Natural killer cell (primary cell): ENCODE data around the gene CDH13. TPM values are rescaled to one million over a fixed set of nuclear protein-coding genes. Genes with fewer than 3 reads are reported as not detected.

Source experiments
- ATAC-seq, 3 donors: fragments of 150-1000 bp in 2 of 3; fragments of 200-7000 bp in 1 of 3; cut with Tn5 transposase; 1 replicate in 1 of 3; 2 replicates in 2 of 3; pipeline ENCODE4 v1.10.0; 2021; ENCODE audit warnings: mild to moderate bottlenecking in 2 of 3, moderate library complexity in 2 of 3
- DNase-seq, 2 donors: peaks; one replicate each; pipeline versions ENCODE4 v3.0.0 to v3.0.0-alpha.2; 2013 to 2021; ENCODE audit warnings: mixed read lengths in 1 of 2
- H3K27ac ChIP-seq: one replicate; pipeline ENCODE4 v1.5.1; 2013; ENCODE audit warnings: mild to moderate bottlenecking, low read length
- H3K27me3 ChIP-seq: one replicate; pipeline ENCODE4 v1.6.1; 2013; ENCODE audit warnings: low read length; ENCODE audit not compliant: control insufficient read depth, insufficient read depth
- H3K36me3 ChIP-seq: one replicate; pipeline ENCODE4 v1.6.1; 2013; ENCODE audit warnings: low read length; ENCODE audit not compliant: control insufficient read depth, insufficient read depth
- H3K4me1 ChIP-seq: one replicate; pipeline ENCODE4 v1.6.1; 2013; ENCODE audit warnings: low read length; ENCODE audit not compliant: control insufficient read depth, insufficient read depth
- H3K4me3 ChIP-seq: one replicate; pipeline ENCODE4 v1.5.1; 2013; ENCODE audit warnings: low read length
- H3K9me3 ChIP-seq: one replicate; pipeline ENCODE4 v1.6.1; 2013; ENCODE audit warnings: low read length; ENCODE audit not compliant: control insufficient read depth, insufficient read depth
- H3K27ac Mint-ChIP-seq, 2 donors: one replicate each; pipeline ENCODE4 v1.8.0; 2022; ENCODE audit warnings: mild to moderate bottlenecking in 2 of 2, mixed read lengths in 2 of 2, moderate library complexity in 1 of 2
- H3K27me3 Mint-ChIP-seq, 2 donors: one replicate each; pipeline ENCODE4 v1.8.0; 2022; ENCODE audit warnings: low read depth in 2 of 2, mixed read lengths in 2 of 2
- H3K36me3 Mint-ChIP-seq: one replicate; pipeline ENCODE4 v1.8.0; 2022; ENCODE audit warnings: mixed read lengths
- H3K4me1 Mint-ChIP-seq, 2 donors: one replicate each; pipeline ENCODE4 v1.8.0; 2022; ENCODE audit warnings: mixed read lengths in 2 of 2
- H3K4me3 Mint-ChIP-seq: one replicate; pipeline ENCODE4 v1.8.0; 2022; ENCODE audit warnings: mild to moderate bottlenecking, moderate library complexity, mixed read lengths
- H3K9me3 Mint-ChIP-seq, 2 donors: one replicate each; pipeline ENCODE4 v1.8.0; 2022; ENCODE audit warnings: mixed read lengths in 2 of 2
- CTCF ChIP-seq: fragments of 200-600 bp; IDR thresholded peaks from one replicate; pipeline ENCODE4 v1.8.0; 2022; ENCODE audit warnings: antibody characterized with exemption
- WGBS: methylation state at CpG from one replicate; pipeline ENCODE4 v1.1.7; 2013; ENCODE audit warnings: missing lambda C conversion rate; ENCODE audit not compliant: insufficient coverage; 5-methylcytosine and 5-hydroxymethylcytosine counted together
- intact Hi-C: fragments of 100-400 bp; cut with micrococcal nuclease; formaldehyde crosslinking; loops from one replicate; pipeline ENCODE4 v1.14.2; 2022
- total RNA-seq, 4 donors: library from RNA; stranded (reverse); fragments of 120-200 nt in 1 of 4; gene quantifications; one replicate each; pipeline versions ENCODE4 v1.2.3 to v1.2.4, GENCODE V29; 2013 to 2022

CDH13 gene
- total RNA-seq, 3 donors from 2014 or later (not counting 1 experiment from before 2014, with no cell fraction given) = not detected

DNA sequence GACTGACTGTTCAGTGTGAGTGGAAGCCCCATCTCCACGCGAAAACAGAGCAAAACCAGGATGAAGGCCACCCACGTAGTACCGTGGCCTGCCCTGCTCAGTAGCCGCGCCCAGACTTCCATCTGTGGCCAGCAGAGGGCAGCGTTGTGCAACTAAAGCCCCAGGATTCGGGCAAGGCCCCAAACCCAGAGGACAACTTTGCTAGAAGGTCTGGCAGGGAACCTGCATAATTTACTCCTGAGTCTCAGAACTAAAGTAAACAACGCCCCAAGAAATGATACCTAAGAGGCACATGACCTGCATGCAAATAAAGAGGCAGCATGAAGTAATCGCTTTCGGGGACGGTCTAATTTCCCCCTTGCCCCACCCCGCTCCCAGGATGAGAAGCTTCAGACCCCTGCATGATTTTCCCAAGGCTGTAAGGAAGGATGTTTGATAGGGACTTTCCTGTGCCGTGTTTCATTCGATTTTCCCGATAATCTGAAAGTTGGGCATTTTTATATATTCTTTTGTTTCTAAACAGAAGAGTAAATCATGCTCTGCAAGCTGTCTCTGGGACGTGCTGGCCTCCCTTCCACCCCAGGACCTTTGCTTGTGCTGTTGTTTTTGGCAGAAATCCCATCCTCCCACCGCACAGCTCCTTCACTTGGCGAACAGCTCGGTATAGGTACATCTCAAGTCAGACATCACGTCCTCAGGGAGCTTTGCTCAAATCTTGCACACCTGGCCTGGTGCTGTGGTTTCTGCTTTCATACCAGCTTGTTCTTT lies 1199.6 kb downstream of the CDH13 start:
- peak; percentile 89 for TF ChIP-seq CTCF
- H3K4me1 ChIP-seq = peaks cover 4% of the 10 kb centered on the region
- peaks cover 0 to 6% of the 10 kb centered on the region in 2 donors for H3K4me1 Mint-ChIP-seq
- H3K36me3 ChIP-seq = no peaks in the 10 kb centered on the region
- H3K9me3 ChIP-seq = no peaks in the 10 kb centered on the region
- no peak overlapping the region for H3K4me3 Mint-ChIP-seq
- intact Hi-C loops = no loop called here
- H3K27me3 ChIP-seq = no peaks in the 10 kb centered on the region
- peaks cover 0 to 9% of the 10 kb centered on the region in 2 donors for H3K27me3 Mint-ChIP-seq
- no peak overlapping the region for H3K27ac ChIP-seq
- DNase-seq (peak; percentile 71 to 84), ATAC-seq (peak; percentile 90 to 99 (median 97))
- H3K9me3 Mint-ChIP-seq = no peaks in the 10 kb centered on the region
- H3K27ac Mint-ChIP-seq = no peak overlapping the region
- H3K36me3 Mint-ChIP-seq = no peaks in the 10 kb centered on the region
- no peak overlapping the region for H3K4me3 ChIP-seq
- WGBS = 49% methylated on average over 21 of the region's 21 CpGs

- intact Hi-C loops = no loop called here
- Mint-ChIP-seq H3K4me3 (no peak overlapping the region), H3K4me1 (peaks cover 0 to 7% of the 10 kb centered on the region in 2 donors), H3K27ac (no peak overlapping the region), H3K36me3 (no peaks in the 10 kb centered on the region), H3K27me3 (peaks cover 0 to 8% of the 10 kb centered on the region in 2 donors), H3K9me3 (no peaks in the 10 kb centered on the region)
- 92% methylated on average over 33 of the region's 33 CpGs for WGBS
- no peak for TF ChIP-seq CTCF
- H3K27me3 ChIP-seq = no peaks in the 10 kb centered on the region
- H3K36me3 ChIP-seq = no peaks in the 10 kb centered on the region
- DNase-seq (no peak), ATAC-seq (no peak)
- H3K9me3 ChIP-seq = no peaks in the 10 kb centered on the region
- H3K4me3 ChIP-seq = no peak overlapping the region
- peaks cover 4% of the 10 kb centered on the region for H3K4me1 ChIP-seq
- no peak overlapping the region for H3K27ac ChIP-seq
Observed at GRCh38 chr16:83830091-83830768, 1203.5 kb downstream of the CDH13 start.

GRCh38 chr16:83830769-83831455 lies 1204.1 kb downstream of the CDH13 start:
- Histone ChIP-seq H3K36me3 (no peaks in the 10 kb centered on the region), H3K4me1 (peaks cover 2% of the 10 kb centered on the region), H3K27ac (no peak overlapping the region), H3K27me3 (no peaks in the 10 kb centered on the region), H3K4me3 (no peak overlapping the region), H3K9me3 (no peaks in the 10 kb centered on the region)
- ATAC-seq = no peak
- no peak for DNase-seq
- Mint-ChIP-seq H3K4me1 (peaks cover under 1 to 10% of the 10 kb centered on the region in 2 donors), H3K27me3 (peaks cover 0 to 8% of the 10 kb centered on the region in 2 donors), H3K36me3 (no peaks in the 10 kb centered on the region), H3K4me3 (no peak overlapping the region), H3K9me3 (no peaks in the 10 kb centered on the region), H3K27ac (no peak overlapping the region)
- TF ChIP-seq CTCF = no peak
- WGBS = 91% methylated on average over 11 of the region's 13 CpGs
- intact Hi-C loops = no loop called here
